Activated CD8-positive, alpha-beta memory T cell treated with anti-CD3 and anti-CD28 coated beads for 24 hours (primary cell): ENCODE measurements around the gene RABL2A.
"Not testable (repeated sequence)": the region's sequence is repeated elsewhere in the genome, so short reads cannot be mapped to it uniquely, and the experiment has no call there.

Source experiments
- DNase-seq: peaks from one replicate; pipeline ENCODE4 v3.0.0-alpha.2; 2020

Gene RABL2A

DNA sequence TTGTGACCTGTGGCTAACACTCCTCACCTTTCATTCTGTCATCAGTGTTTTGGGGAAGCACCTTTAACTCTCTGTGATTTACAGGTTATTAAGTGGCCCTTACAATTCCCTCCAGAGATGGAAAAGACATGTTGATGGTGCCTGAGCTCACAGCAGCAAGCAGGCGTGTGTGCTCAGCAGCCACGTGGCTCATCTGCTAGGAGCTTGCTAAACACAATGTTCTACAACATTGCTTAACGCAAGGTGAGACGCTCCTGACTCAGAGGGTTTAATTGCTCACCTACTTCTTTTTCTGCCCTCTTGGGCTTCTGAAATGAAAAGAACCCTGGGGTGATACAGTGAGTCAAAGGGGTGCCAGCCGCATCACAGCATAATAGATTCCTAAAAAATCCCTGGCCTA lies 6.1 kb upstream of the RABL2A start:
- DNase-seq, result not testable (repeated sequence)

DNA sequence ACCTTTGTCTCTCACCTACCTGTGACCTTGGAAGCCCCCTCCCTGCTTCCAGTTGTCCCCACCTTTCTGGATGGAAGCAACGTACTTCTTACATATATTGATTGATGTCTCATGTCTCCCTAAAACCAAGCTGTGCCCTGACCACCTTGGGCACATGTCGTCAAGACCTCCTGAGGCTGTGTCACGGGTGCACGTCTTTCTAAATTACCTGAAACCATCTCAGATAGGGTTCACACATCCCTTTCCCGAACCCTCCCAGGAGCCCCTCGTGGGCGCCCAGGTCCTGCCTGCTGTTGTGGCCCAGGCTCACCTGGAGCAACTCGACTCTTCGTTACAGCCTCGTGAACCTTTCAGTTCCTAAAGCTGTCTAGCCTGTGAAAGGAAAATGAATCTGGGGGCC lies 1.2 kb upstream of the RABL2A start:
- DNase-seq, result not testable (repeated sequence)

DNA sequence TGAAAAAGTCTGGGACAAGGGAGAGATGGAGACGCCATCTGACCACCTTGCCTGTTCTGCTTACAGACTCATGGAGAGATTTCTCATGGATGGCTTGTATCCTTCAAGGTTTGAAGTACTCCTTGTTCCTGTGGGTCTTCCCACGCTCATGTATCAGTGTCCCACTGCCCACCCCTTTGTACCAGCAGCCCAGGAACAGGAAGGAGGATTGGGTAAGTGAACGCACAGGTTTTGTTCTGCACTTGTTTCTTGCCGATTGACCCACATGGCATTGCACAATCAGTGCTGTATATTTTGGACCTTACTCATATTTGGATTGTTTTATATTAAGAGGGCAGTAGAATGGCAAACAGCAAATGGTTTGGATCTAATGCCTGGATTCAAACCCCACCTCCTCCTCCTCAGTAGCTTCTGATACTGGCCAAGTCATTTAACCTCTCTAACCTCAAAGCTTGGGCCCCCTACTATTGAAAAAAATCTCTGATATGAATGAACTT lies 5.8 kb downstream of the RABL2A start:
- DNase-seq, result not testable (repeated sequence)

DNA sequence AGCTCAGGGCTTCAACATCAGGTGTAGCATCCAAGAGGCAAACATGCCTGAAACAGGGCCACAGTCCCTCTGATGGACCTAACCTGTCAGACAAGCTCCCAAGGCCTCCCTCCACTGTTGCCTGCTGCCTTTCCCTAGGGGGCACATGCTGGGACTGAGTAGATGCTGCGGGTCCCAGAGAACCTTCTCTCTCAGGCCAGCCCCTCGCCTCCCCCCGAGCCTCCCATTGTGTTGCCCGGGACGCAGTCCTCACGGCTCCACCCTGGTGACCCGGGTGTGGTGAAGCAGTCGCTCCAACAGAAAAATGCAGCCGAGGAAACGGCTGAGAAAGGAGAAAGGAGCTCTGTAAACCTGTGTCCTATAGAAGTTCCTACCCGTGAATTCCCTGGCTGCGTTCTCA lies 8.3 kb downstream of the RABL2A start:
- DNase-seq, result not testable (repeated sequence)

DNA sequence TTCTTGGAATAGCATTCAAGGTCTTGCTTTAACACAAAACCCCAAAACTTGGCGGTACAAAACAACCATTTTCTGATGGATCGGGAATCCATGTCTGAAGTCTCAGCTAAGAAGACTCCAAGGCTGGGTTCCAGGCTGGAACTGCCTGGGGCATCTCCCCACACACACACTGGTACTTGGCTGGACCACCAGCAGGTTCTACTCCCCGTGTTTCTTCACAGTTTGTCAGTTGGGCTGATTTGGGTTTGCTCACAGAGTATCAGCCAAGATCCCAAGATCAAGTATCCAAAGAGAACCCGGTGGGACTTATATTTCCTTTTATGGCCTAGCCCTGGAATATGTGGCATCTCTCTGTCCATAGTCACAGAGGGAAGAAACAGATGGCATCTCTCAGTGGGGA lies 9.2 kb downstream of the RABL2A start:
- not testable (repeated sequence) for DNase-seq

DNA sequence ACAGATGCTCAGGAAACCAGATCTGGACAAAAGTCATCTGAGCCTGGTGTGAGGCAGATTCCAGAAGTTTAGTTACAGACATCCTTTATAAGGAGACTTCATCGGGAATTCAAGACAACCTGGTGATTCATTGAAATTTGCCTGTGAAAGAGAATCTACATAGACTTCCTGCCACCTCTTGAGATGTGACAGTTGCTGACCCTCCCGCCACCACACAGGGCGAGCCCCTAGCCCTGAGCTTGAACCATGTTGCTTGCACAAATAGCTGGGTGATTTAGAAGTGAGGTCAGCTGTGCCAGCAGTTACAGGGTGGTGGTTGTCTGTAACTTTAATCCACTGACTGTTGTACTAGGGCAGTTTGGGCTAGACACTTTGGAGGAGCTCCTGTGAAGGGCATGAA lies 11.0 kb downstream of the RABL2A start:
- DNase-seq, result not testable (repeated sequence)

DNA sequence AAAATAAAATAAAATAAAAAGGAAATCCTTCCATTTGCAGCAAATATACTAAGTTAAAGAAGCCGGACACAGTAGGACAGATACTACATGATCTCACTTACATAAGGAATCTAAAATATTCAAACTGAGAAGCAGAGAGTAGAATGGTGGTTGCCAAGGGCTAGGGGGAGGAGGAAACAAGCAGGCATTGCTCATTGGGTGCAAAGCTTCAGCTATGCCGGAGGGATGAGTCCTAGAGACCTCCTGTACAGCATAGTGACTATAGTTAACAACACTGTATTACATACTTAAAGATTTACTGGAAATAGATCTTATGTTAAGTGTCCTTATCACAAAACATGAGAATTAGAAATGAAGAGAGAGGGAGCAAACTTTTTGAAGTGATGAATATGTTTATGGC lies 19.2 kb downstream of the RABL2A start:
- DNase-seq, result not testable (repeated sequence)

DNA sequence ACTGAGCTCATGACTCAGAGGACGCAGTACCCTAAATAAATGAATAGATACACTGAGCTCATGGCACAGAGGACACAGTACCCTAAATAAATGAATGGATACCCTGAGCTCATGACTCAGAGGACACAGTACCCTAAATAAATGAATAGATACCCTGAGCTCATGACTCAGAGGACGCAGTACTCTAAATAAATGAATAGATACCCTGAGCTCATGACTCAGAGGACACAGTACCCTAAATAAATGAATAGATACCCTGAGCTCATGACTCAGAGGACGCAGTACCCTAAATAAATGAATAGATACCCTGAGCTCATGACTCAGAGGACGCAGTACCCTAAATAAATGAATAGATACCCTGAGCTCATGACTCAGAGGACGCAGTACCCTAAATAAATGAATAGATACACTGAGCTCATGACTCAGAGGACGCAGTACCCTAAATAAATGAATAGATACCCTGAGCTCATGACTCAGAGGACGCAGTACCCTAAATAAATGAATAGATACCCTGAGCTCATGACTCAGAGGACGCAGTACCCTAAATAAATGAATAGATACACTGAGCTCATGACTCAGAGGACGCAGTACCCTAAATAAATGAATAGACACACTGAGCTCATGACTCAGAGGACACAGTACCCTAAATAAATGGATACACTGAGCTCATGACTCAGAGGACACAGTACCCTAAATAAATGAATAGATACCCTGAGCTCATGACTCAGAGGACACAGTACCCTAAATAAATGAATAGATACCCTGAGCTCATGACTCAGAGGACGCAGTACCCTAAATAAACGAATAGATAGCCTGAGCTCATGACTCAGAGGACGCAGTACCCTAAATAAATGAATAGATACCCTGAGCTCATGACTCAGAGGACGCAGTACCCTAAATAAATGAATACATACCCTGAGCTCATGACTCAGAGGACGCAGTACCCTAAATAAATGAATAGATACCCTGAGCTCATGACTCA lies 24.1 kb downstream of the RABL2A start:
- DNase-seq, result not testable (repeated sequence)

DNA sequence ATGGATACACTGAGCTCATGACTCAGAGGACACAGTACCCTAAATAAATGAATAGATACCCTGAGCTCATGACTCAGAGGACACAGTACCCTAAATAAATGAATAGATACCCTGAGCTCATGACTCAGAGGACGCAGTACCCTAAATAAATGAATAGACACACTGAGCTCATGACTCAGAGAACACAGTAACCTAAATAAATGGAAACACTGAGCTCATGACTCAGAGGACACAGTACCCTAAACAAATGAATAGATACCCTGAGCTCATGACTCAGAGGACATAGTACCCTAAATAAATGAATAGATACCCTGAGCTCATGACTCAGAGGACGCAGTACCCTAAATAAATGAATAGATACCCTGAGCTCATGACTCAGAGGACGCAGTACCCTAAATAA lies 25.5 kb downstream of the RABL2A start:
- not testable (repeated sequence) for DNase-seq

DNA sequence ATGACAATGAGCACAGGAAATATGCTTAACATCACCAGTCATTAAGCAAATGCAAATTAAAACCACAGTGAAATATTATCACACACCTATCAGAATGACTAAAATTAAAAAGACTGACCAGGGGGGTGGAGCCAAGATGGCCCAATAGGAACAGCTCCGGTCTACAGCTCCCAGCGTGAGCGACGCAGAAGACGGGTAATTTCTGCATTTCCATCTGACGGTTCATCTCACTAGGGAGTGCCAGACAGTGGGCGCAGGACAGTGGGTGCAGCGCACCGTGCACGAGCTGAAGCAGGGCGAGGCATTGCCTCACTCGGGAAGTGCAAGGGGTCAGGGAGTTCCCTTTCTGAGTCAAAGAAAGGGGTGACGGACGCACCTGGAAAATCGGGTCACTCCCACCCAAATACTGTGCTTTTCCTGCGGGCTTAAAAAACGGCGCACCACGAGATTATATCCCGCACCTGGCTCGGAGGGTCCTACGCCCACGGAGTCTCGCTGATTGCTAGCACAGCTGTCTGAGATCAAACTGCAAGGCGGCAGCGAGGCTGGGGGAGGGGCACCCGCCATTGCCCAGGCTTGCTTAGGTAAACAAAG lies 29.1 kb downstream of the RABL2A start:
- DNase-seq, result not testable (repeated sequence)

DNA sequence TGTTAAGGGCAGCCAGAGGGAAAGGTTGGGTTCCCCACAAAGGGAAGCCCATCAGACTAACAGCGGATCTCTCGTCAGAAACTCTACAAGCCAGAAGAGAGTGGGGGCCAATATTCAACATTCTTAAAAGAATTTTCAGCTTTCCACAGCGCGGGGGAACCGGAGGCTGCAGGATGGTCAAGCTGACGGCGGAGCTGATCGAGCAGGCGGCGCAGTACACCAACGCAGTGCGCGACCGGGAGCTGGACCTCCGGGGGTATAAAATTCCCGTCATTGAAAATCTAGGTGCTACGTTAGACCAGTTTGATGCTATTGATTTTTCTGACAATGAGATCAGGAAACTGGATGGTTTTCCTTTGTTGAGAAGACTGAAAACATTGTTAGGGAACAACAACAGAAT lies 30.7 kb downstream of the RABL2A start:
- DNase-seq, result not testable (repeated sequence)

DNA sequence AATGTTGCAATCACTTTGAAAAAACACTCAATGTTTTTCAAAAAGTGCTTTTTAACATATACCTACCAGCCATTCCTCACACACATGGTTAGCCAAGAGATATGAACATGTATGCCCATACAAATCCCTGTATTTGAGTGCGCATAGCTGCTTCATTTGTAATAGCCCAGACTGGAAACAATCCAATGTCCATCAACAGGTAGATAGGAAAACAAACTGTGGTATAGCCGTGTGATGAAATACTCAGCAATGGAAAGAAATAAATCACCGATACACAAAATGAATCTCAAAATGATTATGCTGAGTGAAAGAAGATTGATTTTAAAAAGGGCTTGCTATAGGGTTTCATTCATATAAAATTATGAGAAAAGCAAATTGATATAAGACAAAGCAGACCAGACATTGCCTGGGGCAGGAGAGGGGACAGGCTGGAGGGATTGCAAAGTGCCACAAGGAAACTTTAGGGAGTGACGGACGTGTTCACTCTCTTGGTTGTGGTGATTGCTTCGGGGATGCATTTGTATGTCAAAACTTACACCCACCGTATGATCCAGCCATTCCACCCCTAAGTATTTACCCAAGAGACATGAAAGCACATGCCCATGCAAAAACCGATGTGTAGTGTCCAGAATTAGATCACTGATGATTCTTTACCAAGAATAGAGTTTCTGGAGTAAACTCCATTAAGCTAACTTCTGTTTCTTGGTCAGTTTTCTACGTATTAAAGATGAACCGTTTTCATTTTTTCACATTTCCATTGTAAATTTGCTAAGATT lies 36.4 kb downstream of the RABL2A start:
- DNase-seq, result not testable (repeated sequence)

DNA sequence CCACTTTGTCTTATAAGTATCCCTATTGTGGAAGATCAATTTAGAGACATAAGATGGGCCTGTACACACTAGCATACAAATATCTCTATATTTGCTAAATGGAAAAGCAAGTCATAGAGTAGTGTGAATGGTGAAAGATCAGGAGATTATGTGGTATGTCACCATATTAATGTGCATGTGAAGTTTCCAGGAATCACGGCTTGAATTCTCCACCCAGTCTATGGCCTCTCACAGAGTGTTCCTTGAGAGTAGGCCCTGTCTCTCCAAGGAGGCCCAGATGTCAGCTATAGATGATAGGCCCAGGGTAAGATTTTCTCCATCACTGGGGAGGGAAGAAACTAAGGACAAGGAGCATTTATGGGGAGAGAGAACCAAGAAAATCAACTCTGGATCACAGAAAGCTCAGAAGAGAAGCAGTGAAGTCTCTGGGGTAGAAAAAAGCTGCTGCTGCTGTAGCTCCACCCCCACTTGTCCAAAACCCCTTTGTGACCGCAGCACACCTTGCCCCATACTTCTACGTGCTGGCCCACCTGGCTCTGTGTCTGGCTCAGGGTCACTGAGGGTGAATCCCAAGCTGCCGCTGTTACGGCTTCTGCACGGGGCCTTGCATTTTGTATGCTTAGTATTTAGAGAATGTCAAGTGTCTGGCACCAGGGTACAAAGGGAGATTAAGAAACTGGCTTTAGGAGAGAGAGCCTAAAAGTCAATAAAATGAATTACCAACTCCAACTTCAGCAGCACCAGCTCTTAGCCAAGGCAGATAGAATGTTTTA lies 37.9 kb downstream of the RABL2A start:
- DNase-seq, result not testable (repeated sequence)

DNA sequence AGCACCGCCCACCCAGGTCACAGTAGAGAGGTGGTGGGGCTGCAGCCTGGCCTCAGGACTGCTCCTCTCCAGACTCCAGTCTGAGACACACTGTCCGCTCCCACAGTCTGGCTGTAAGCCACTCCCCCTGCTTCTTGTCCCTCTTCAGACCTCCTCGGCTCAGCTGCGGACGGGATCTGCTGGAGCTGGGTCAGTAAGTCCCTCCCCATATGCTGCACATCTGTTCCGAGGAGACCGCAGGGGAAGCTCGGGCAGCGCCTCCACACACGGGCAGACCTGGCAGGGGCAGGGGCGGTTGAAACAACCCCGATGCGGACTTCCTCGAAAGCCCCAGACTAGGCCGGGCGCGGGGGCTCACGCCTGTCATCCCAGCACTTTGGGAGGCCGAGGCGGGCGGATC lies 41.9 kb downstream of the RABL2A start:
- not testable (repeated sequence) for DNase-seq

DNA sequence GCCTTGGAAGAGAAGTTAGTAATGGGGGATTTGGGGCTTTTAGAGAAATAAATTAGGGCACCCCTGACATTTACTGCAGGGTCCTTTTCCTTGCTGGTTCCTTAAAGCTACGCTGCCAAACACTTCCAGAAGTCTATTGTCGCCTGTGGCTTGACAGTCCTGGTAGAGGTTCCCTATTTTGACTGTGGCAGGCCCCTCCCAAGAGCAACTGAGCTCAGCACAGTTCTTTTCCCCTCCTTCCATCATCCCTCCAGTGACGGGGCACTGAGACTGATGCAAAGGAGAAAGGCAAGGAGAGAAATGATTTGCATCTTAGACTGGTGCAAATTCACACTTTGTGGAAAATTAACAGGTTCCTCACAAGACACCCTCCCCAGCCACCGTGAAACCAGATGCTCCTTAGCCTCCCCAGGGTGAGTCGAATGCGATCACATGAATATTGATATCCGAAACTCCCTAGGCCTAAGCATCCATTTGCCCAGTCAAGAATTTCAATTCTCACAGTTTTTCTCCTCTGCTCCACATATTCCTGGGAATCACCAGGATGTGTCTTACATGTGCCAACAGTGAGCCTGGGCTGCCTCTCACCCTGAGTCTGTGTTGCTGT lies 45.4 kb downstream of the RABL2A start:
- DNase-seq, result no peak

DNA sequence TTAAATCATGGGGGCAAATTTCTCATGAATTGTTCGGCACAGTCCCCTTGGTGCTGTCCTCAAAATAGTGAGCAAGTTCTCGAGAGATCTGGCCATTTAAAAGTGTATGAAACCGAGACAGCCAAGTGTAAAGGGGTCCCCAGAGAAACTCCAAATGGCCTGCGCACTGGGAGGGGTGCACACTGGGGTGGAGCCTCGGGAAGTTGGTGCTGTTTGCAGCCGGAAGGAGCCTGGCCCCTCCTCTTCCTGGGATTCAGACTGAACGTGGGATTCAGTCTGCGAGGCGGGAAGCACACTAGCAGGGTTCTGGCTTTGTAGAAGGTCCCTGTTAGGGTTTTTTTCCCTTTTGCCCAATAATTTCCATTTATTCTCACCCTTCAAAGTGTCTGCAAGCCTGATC lies 48.8 kb downstream of the RABL2A start:
- no peak for DNase-seq

DNA sequence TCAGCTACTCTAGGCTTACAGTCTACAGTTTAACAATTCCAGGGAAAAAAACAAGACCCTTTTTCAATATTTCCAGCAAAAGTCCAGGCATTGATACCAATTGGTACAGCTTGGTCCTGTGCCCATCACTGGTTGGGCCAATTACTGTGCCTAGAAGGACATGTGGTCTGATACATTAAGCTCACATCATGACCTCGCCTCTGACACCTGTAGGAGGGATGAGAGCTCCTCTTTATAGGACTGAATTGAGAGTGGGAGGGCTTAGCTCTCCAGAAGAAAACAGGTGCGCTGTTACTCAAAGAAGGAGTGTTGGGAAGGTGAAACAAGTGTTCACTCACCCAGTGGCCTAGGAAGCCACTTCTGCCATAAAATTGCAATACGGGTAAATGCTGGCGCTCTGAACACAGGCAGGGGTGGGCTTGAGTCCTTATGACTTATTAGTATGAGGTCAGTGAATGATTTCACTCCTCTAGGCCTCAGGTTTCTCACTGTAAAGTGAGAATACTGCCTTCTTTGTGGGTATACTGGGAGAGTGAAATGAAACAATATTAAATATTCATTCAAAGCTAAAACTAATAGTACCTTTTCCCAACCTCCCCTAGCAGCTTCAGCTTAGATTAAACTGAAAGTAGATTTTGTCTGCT lies 49.7 kb downstream of the RABL2A start:
- DNase-seq, result no peak

DNA sequence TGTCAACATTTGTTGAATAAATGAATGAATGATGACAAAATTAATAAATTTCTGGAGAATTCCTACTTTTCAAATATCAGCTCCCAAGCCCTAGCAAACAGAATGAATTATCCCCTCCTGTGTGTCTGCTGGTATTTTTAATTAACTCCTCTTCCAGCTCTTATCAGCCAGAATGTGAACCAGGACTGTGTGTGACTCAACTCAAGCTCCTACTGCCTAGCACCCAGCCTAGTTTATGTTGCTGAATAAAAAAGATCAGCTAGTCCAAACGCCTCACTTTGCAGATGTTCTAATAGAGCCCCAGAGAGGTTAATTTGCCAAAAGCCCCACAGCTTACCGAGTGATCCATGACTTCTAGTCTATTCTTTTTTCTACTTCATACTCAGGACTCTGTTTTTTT lies 50.3 kb downstream of the RABL2A start:
- no peak for DNase-seq

DNA sequence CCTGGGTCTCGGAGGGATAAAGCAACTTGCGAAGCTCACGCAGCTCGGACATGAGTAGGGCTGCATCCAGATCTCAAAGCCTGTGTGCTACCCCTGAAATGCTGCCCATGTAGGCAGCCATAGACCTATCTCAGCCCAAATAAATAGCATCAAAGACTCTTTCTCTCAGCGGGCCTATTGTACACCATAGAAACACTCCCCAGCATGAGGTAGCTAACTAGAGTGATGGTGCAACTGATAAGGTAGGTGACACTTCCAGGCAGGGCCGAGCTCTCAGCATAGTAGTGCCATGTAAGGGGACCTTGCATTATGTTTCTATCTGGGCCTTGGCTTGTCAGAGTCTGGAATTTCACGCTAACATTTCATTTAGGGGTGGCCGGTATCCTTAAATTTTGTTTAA lies 52.4 kb downstream of the RABL2A start:
- DNase-seq, result no peak

DNA sequence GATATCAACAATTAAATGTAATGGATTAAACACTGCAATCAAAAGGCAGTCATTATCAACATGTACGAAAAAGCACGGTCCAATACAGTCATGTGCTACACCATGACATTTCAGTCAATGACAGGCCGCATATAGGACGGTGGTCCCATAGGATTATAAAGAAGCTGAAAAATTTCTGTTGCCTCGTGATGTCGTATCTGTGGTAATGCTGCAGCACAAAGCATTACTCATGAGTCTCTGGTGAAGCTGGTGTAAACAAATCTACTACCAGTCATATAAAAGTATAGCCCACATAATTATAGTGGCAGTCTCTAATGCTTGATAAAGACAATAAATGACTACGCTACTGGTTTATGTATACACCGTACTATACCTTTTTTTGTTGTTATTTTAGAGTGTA lies 58.4 kb downstream of the RABL2A start:
- no peak for DNase-seq

DNA sequence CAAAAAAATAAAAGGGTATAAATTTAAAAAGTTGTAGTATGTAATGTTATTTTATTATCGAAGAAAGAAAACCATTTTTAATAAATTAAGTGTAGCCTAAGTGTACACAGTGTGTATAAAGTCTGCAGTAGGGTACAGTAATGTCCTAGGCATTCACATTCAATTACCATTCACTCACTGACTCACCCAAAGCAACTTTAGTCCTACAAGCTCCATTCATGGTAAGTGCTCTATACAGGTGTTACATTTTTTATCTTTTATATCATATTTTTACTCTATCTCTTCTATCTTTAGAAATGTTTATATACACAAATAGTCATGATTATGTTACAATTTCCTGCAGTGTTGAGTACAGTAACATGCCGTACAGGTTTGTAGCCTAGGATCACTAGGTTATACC lies 59.5 kb downstream of the RABL2A start:
- DNase-seq, result no peak
